ENCODE measurements around the gene TWIST2.

TWIST2 gene

GRCh38 chr2:238928520-238929241 lies 80.8 kb downstream of the TWIST2 start:
- no peak for TF ChIP-seq TAF1 (IDR thresholded peaks at IDR 0.05; ENCODE audit: borderline replicate concordance, low read depth, low read length)
- no peak for TF ChIP-seq POLR2AphosphoS5 (IDR thresholded peaks at IDR 0.05; ENCODE audit: low read depth, low read length)
- TF ChIP-seq POLR2A (IDR thresholded peaks at IDR 0.05; ENCODE audit: low read depth, low read length) = no peak
- FAIRE-seq = no peak
- DNase-seq (ENCODE audit: insufficient read length) = no peak

- FAIRE-seq (no peak), DNase-seq (ENCODE audit: insufficient read length) (no peak)
- no peak for TF ChIP-seq TAF1 (IDR thresholded peaks at IDR 0.05; ENCODE audit: borderline replicate concordance, low read depth, low read length)
- no peak for TF ChIP-seq POLR2AphosphoS5 (IDR thresholded peaks at IDR 0.05; ENCODE audit: low read depth, low read length)
- no peak for TF ChIP-seq POLR2A (IDR thresholded peaks at IDR 0.05; ENCODE audit: low read depth, low read length)
Observed at GRCh38 chr2:238929242-238930081, 81.6 kb downstream of the TWIST2 start.

DNA sequence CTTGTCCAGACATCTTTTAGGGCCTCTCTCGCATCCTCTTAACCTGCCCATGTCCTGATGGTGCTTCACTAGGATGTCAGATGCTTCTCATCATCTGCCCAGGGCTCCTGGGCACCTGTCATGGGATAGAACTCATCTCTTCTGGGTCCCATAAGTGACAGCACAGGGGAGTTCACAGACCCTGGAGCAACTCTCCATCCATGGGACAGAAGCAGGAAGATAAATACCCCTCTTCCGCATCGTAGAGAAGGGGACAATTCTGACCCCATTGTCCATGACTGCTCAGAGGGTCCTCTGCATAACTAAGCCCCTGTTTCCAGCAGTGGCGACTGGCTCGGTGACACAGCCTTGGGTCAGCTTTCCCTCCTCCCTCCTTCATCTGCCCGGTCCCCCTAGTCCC lies 82.3 kb downstream of the TWIST2 start:
- FAIRE-seq (no peak), DNase-seq (ENCODE audit: insufficient read length) (no peak)
- TF ChIP-seq TAF1 (IDR thresholded peaks at IDR 0.05; ENCODE audit: borderline replicate concordance, low read depth, low read length) (no peak), POLR2A (IDR thresholded peaks at IDR 0.05; ENCODE audit: low read depth, low read length) (no peak), POLR2AphosphoS5 (IDR thresholded peaks at IDR 0.05; ENCODE audit: low read depth, low read length) (no peak)

DNA sequence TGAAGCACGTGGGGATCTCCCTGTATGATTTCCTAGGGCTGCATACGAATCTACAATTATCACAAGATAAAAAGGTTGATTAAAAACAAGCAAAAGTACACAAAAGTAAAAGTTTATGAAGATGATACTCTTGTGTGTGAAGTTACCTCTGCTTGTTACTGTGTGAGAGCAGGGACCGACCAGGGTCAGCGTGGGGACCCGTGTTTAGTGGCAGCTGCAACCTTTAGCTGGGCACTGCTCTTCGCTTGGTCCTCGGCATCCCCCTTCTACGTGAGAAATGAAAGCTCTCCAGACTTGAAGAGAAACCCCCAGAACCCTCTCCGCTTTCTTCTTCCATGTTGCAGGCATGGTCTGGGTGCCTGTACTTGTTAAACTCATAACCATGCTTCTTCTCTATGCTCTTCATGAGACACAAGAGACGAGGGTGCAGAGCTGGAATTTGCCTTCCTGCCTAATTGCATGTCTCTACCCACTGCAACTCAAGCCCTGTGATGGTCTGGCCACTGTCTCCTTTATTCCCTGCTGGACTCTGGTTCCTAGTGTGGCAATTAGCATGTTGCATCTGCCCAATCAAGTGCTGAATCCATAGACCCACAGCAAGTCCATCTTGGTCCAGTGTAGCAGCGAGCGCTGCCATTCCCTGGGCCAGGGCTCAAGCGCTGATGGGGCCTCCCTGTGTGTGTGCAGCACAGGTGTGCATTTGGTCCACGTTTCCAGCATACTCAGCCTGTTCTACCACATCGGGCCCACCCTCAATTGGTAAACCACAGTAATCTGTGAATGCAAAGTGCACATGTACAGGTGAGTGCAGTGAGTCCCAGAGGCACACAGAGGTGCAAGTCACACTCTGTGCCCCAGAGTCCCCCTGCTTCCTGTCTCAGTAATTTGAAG lies 88.5 kb downstream of the TWIST2 start:
- FAIRE-seq (no peak), DNase-seq (ENCODE audit: insufficient read length) (no peak)
- no peak for TF ChIP-seq TAF1 (IDR thresholded peaks at IDR 0.05; ENCODE audit: borderline replicate concordance, low read depth, low read length)
- TF ChIP-seq POLR2AphosphoS5 (IDR thresholded peaks at IDR 0.05; ENCODE audit: low read depth, low read length) = no peak
- no peak for TF ChIP-seq POLR2A (IDR thresholded peaks at IDR 0.05; ENCODE audit: low read depth, low read length)

- no peak for TF ChIP-seq POLR2A (IDR thresholded peaks at IDR 0.05; ENCODE audit: low read depth, low read length)
- no peak for TF ChIP-seq POLR2AphosphoS5 (IDR thresholded peaks at IDR 0.05; ENCODE audit: low read depth, low read length)
- DNase-seq (ENCODE audit: insufficient read length) (no peak), FAIRE-seq (no peak)
Observed at GRCh38 chr2:238938003-238938400, 90.1 kb downstream of the TWIST2 start.

DNA sequence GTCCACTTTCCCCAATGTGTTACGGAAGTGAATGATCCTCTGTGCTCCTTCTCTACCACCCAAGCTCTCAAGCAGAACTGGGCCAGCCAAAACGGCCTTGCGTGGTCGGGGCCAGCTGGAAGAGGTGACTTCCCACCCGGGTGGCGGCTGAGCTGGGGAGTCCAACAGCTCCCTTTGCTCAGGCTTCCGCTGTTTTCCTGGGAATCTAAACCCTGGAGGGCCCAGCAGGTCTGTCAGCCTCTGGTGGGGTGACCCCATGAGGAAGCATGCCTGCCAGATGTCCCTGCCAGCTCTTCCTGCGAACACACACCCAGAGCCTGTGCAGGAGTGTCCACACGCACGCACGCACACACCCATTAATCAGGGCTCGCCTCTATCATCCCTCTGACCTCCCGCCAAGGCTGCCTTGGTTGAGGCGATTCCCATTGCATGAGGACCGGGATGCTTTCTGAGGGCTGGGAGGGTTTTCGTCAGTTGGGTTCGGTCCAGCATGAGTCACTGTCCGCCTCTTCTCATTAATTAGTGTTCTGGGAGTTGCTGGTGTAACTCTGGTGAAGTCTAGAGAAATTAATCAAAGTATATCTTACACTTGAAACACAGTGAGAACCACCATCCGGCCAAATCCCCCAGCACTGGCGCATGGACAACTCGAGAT lies 90.6 kb downstream of the TWIST2 start:
- DNase-seq (ENCODE audit: insufficient read length) (no peak), FAIRE-seq (no peak)
- TF ChIP-seq POLR2A (IDR thresholded peaks at IDR 0.05; ENCODE audit: low read depth, low read length) (no peak), POLR2AphosphoS5 (IDR thresholded peaks at IDR 0.05; ENCODE audit: low read depth, low read length) (no peak), TAF1 (IDR thresholded peaks at IDR 0.05; ENCODE audit: borderline replicate concordance, low read depth, low read length) (no peak)

- no peak for DNase-seq (ENCODE audit: insufficient read length)
- TF ChIP-seq TAF1 (IDR thresholded peaks at IDR 0.05; ENCODE audit: borderline replicate concordance, low read depth, low read length) (no peak), POLR2AphosphoS5 (IDR thresholded peaks at IDR 0.05; ENCODE audit: low read depth, low read length) (no peak), POLR2A (IDR thresholded peaks at IDR 0.05; ENCODE audit: low read depth, low read length) (no peak)
- no peak for FAIRE-seq
Observed at GRCh38 chr2:238939074-238939473, 91.2 kb downstream of the TWIST2 start.

DNA sequence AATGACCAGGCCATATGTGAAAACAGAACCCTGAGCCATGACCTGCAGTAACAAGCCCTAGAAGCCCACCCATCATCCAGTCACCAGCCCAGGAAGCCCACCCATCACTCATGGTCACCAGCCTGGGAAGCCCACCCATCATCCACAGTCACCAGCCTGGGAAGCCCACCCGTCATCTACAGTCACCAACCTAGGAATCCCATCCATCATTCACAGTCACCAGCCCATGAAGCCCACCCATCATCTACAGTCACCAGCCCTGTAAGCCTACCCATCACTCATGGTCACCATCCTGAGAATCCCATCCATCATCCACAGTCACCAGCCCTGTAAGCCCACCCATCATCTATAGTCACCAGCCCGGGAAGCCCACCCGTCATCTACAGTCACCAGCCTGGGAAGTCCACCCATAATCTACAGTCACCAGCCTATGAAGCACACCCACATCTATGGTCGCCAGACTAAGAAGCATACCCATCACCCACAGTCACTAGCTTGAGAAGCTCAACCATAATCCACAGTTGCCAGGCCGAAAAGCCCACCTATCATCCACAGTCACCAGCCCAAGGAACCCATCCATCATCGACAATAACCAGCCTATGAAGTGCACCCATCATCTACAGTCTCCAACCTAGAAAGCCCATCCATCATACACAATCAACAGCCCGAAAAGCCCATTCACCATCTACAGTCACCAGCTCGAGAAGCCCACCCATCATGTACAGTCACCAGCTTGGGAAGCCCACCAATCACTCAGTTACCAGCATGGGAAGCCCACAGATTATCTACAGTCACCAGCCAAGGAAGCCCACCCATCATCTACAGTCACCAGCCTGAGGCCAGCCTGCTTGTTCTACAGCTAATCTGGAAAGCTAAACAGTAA lies 91.9 kb downstream of the TWIST2 start:
- no peak for DNase-seq (ENCODE audit: insufficient read length)
- FAIRE-seq = no peak
- no peak for TF ChIP-seq POLR2AphosphoS5 (IDR thresholded peaks at IDR 0.05; ENCODE audit: low read depth, low read length)
- no peak for TF ChIP-seq POLR2A (IDR thresholded peaks at IDR 0.05; ENCODE audit: low read depth, low read length)
- no peak for TF ChIP-seq TAF1 (IDR thresholded peaks at IDR 0.05; ENCODE audit: borderline replicate concordance, low read depth, low read length)

DNA sequence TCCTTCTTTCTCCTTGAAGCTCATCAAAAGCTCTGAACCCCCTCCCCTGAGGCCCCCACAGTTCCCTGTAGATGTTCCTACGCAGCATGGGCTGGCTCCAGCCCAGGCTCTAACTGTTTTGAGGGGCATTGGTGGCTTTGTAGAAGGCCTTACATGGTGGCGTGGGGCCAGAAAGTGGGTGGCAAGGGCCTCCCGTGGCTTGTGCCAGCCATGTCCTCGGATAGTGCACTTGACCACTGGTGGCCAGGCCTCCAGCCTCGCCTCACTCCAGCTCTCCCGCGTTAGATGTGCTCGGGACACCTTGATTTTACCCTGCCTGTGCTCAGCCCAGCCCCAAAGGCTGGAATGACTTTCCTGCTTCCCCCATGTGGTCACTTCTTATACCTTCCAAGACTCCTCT lies 92.9 kb downstream of the TWIST2 start:
- FAIRE-seq (no peak), DNase-seq (ENCODE audit: insufficient read length) (no peak)
- TF ChIP-seq POLR2AphosphoS5 (IDR thresholded peaks at IDR 0.05; ENCODE audit: low read depth, low read length) (no peak), POLR2A (IDR thresholded peaks at IDR 0.05; ENCODE audit: low read depth, low read length) (no peak), TAF1 (IDR thresholded peaks at IDR 0.05; ENCODE audit: borderline replicate concordance, low read depth, low read length) (no peak)

GRCh38 chr2:238941262-238941792 lies 93.4 kb downstream of the TWIST2 start:
- no peak for TF ChIP-seq TAF1 (IDR thresholded peaks at IDR 0.05; ENCODE audit: borderline replicate concordance, low read depth, low read length)
- TF ChIP-seq POLR2AphosphoS5 (IDR thresholded peaks at IDR 0.05; ENCODE audit: low read depth, low read length) = no peak
- no peak for TF ChIP-seq POLR2A (IDR thresholded peaks at IDR 0.05; ENCODE audit: low read depth, low read length)
- DNase-seq (ENCODE audit: insufficient read length) = no peak
- no peak for FAIRE-seq

All from GM12892 (cell line).